Lower leg skin (tissue), 4 donors: ENCODE results near the gene TRIO. TPM values are rescaled to one million over a fixed set of nuclear protein-coding genes. Genes with fewer than 3 reads are reported as not detected.

ENCODE experiments used
- DNase-seq, 2 donors: peaks; one replicate each; pipeline ENCODE4 v3.0.0-alpha.2; 2019; ENCODE audit warnings: low spot score in 2 of 2
- H3K4me3 ChIP-seq: fragments of 200-600 bp; sonication (generic); 2 replicates; pipeline ENCODE4 v1.5.1; 2017; ENCODE audit warnings: mild to moderate bottlenecking, low read depth; ENCODE audit not compliant: poor library complexity, severe bottlenecking
- CTCF ChIP-seq, 3 donors: fragments of 450-650 bp; IDR thresholded peaks; one replicate each; pipeline ENCODE4 v1.5.1; 2016; ENCODE audit warnings: antibody characterized with exemption in 3 of 3, mild to moderate bottlenecking in 3 of 3, moderate library complexity in 2 of 3
- POLR2A ChIP-seq, 2 donors: fragments of 450-650 bp; IDR thresholded peaks; one replicate each; pipeline ENCODE4 v1.6.1; 2016 to 2017; ENCODE audit warnings: antibody characterized with exemption in 2 of 2, mild to moderate bottlenecking in 1 of 2, moderate library complexity in 1 of 2
- WGBS, 2 donors: methylation state at CpG; one replicate each; pipeline ENCODE4 v1.1.5; 2018; 5-methylcytosine and 5-hydroxymethylcytosine counted together
- intact Hi-C: fragments of 100-400 bp; cut with DNase I; formaldehyde crosslinking; loops from one replicate; pipeline ENCODE4 v1.15.0; 2023; ENCODE audit warnings: low total_unique reads
- total RNA-seq, 4 donors: library from RNA; depleted of rRNA; stranded (reverse); fragments of >200 nt; gene quantifications; one replicate each; pipeline ENCODE4 v1.1.0, GENCODE V29; 2016

The TRIO gene
- total RNA-seq, 4 donors from 2014 or later: 47.8 to 101 (median 64.5) TPM

DNA sequence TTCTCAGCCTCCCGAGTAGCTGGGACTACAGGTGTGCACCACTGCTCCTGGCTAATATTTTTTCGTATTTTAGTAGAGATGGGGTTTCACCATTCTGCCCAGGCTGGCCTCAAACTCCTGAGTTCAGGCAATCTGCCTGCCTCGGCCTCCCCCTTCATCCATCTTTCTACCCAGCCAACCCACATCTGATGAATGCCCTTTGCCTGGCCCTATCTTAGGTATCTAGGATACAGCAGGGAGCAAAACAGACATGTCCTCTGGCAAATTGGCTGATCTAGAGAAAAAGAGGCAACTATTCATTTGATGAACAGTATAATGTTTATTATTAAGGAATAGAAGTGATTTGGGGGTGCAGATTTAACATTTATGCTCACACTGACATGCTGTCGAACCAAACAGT is 123.0 kb downstream of the TRIO start:
- intact Hi-C loops: no loop called here
- TF ChIP-seq POLR2A (IDR thresholded peaks at IDR 0.05): no peak
- no peak for TF ChIP-seq CTCF (IDR thresholded peaks at IDR 0.05)
- DNase-seq: no peak
- no peak overlapping the region for H3K4me3 ChIP-seq
- WGBS, 2 donors: 85 to 93% methylated on average over 4 of the region's 4 CpGs

GRCh38 chr5:14266686-14267085 is 123.5 kb downstream of the TRIO start:
- WGBS, 2 donors: 44 to 51% methylated on average over 3 of the region's 3 CpGs
- TF ChIP-seq POLR2A (IDR thresholded peaks at IDR 0.05): no peak
- no peak overlapping the region for H3K4me3 ChIP-seq

DNA sequence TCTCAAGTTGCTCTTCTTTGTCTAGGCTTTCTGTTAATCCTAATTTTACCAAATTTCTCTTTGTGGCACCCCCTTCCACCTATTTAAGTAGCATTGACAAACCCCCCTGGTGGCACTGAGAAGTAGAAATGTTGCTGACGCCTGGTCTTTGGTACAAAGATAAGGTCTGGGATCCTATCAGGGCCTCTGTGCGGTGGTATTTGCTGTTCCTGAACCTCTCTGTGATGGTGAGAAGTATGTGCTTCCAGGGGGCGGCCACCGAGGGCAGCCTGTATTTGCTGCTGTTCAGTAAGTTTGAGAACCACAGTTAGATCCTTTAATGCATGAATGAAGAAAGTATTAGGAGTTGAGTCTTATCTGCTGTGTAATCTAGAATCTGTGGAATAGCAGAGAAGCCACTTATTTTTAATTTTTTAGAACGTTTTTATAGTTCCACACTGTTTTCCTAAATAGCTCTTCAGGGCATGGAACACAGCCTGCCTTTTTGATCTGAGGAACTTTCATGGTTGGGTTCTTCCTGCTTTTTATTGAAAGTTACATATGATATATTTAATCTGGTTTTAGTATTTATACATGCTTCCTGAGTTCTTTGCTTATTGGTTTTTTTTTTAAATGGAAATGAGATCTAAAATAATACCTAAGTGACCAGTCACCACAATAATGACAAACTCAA is 124.2 kb downstream of the TRIO start:
- intact Hi-C loops: no loop called here
- no peak for TF ChIP-seq CTCF (IDR thresholded peaks at IDR 0.05)
- TF ChIP-seq POLR2A (IDR thresholded peaks at IDR 0.05): no peak
- no peak for DNase-seq
- 70 to 71% methylated on average over 5 of the region's 5 CpGs for WGBS, 2 donors
- no peak overlapping the region for H3K4me3 ChIP-seq

More at GRCh38 chr5:14266686-14267085, 123.5 kb downstream of the TRIO start:
- DNase-seq: no peak
- intact Hi-C loops: no loop called here

GRCh38 chr5:14267991-14268708 is 125.0 kb downstream of the TRIO start:
- no peak for TF ChIP-seq POLR2A (IDR thresholded peaks at IDR 0.05)
- no peak for TF ChIP-seq CTCF (IDR thresholded peaks at IDR 0.05)
- DNase-seq: no peak
- intact Hi-C loops: no loop called here
- no peak overlapping the region for H3K4me3 ChIP-seq
- WGBS, 2 donors: 61 to 75% methylated on average over 6 of the region's 6 CpGs

DNA sequence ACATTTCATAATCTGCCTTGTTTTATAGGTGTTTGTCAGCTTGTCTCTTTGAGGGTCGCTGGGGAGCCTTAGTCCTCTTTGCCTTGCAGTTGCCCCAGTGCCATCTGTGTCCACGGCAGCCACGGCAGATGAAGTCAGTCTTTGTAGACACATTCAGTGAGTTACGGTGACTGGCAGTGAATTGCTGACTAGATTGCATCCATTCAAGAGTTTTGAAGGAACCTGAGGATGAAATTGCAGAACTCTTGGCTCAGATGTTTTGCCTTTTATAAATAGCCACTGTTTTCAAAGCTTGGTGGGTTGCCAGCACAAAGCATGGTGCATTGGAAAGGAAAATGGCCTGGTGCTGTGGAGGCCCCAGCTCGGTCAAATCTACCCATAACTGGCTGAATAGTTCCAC is 125.6 kb downstream of the TRIO start:
- 65 to 82% methylated on average over 5 of the region's 5 CpGs for WGBS, 2 donors
- intact Hi-C loops: no loop called here
- no peak overlapping the region for H3K4me3 ChIP-seq
- no peak for DNase-seq
- TF ChIP-seq POLR2A (IDR thresholded peaks at IDR 0.05) (no peak), CTCF (IDR thresholded peaks at IDR 0.05) (no peak)

- intact Hi-C loops: no loop called here
- no peak overlapping the region for H3K4me3 ChIP-seq
- TF ChIP-seq POLR2A (IDR thresholded peaks at IDR 0.05) (no peak), CTCF (IDR thresholded peaks at IDR 0.05) (no peak)
- DNase-seq: no peak
- WGBS, 2 donors: 46 to 70% methylated on average over 2 of the region's 2 CpGs
Observed at GRCh38 chr5:14269395-14269794, 126.3 kb downstream of the TRIO start.
